Nephron progenitor cell (in vitro differentiated cells): ENCODE measurements around the gene ARPC5.

ENCODE experiments used
- DNase-seq: peaks from one replicate; pipeline ENCODE4 v3.0.0; 2021
- H3K27ac Mint-ChIP-seq: 2 replicates; pipeline ENCODE4 v1.8.0; 2021; ENCODE audit warnings: mild to moderate bottlenecking, moderate library complexity, mixed read lengths
- H3K27me3 Mint-ChIP-seq: 2 replicates; pipeline ENCODE4 v1.8.0; 2021; ENCODE audit warnings: mild to moderate bottlenecking, low read depth, mixed read lengths; ENCODE audit not compliant: poor library complexity
- H3K36me3 Mint-ChIP-seq: 2 replicates; pipeline ENCODE4 v1.8.0; 2021; ENCODE audit warnings: low read depth, mixed read lengths
- H3K4me1 Mint-ChIP-seq: 2 replicates; pipeline ENCODE4 v1.8.0; 2021; ENCODE audit warnings: mixed read lengths
- H3K4me3 Mint-ChIP-seq: 2 replicates; pipeline ENCODE4 v1.8.0; 2021; ENCODE audit warnings: mild to moderate bottlenecking, moderate library complexity, mixed read lengths
- H3K9me3 Mint-ChIP-seq: 2 replicates; pipeline ENCODE4 v1.8.0; 2021; ENCODE audit warnings: mild to moderate bottlenecking, moderate library complexity, mixed read lengths
- CTCF ChIP-seq: fragments of 200-600 bp; sonication (generic); IDR thresholded peaks from 2 replicates; pipeline ENCODE4 v1.5.0; 2021; ENCODE audit warnings: antibody characterized with exemption

Gene ARPC5

GRCh38 chr1:183675381-183675780 is 39.8 kb upstream of the ARPC5 start:
- H3K4me1 Mint-ChIP-seq = no peaks in the 10 kb centered on the region
- no peak for TF ChIP-seq CTCF
- H3K4me3 Mint-ChIP-seq = no peak overlapping the region
- no peak overlapping the region for H3K27ac Mint-ChIP-seq
- H3K9me3 Mint-ChIP-seq = peaks cover 22% of the 10 kb centered on the region
- no peak for DNase-seq
- peaks cover 3% of the 10 kb centered on the region for H3K27me3 Mint-ChIP-seq
- no peaks in the 10 kb centered on the region for H3K36me3 Mint-ChIP-seq

- Mint-ChIP-seq H3K4me3 (no peak overlapping the region), H3K36me3 (no peaks in the 10 kb centered on the region), H3K9me3 (peaks cover 19% of the 10 kb centered on the region), H3K27me3 (peaks cover 3% of the 10 kb centered on the region), H3K27ac (no peak overlapping the region), H3K4me1 (no peaks in the 10 kb centered on the region)
- TF ChIP-seq CTCF = no peak
- DNase-seq = no peak
Observed at GRCh38 chr1:183674886-183675285, 39.3 kb upstream of the ARPC5 start.

- TF ChIP-seq CTCF = no peak
- no peak for DNase-seq
- Mint-ChIP-seq H3K27me3 (peaks cover 3% of the 10 kb centered on the region), H3K27ac (no peak overlapping the region), H3K4me1 (no peaks in the 10 kb centered on the region), H3K36me3 (no peaks in the 10 kb centered on the region), H3K9me3 (peaks cover 19% of the 10 kb centered on the region), H3K4me3 (no peak overlapping the region)
Observed at GRCh38 chr1:183674339-183674738, 38.8 kb upstream of the ARPC5 start.

- Mint-ChIP-seq H3K4me3 (no peak overlapping the region), H3K27me3 (peaks cover 3% of the 10 kb centered on the region), H3K4me1 (no peaks in the 10 kb centered on the region), H3K27ac (no peak overlapping the region), H3K36me3 (no peaks in the 10 kb centered on the region), H3K9me3 (peaks cover 20% of the 10 kb centered on the region)
- TF ChIP-seq CTCF = no peak
- DNase-seq = no peak
Observed at GRCh38 chr1:183673605-183674323, 38.2 kb upstream of the ARPC5 start.

GRCh38 chr1:183670169-183670568 is 34.6 kb upstream of the ARPC5 start:
- no peak for TF ChIP-seq CTCF
- H3K27ac Mint-ChIP-seq = no peak overlapping the region
- no peaks in the 10 kb centered on the region for H3K27me3 Mint-ChIP-seq
- no peak for DNase-seq
- no peak overlapping the region for H3K4me3 Mint-ChIP-seq
- H3K9me3 Mint-ChIP-seq = peaks cover 20% of the 10 kb centered on the region
- no peaks in the 10 kb centered on the region for H3K4me1 Mint-ChIP-seq
- no peaks in the 10 kb centered on the region for H3K36me3 Mint-ChIP-seq

- no peak for TF ChIP-seq CTCF
- peaks cover 5% of the 10 kb centered on the region for H3K27me3 Mint-ChIP-seq
- no peak for DNase-seq
- peaks cover 6% of the 10 kb centered on the region for H3K4me1 Mint-ChIP-seq
- H3K9me3 Mint-ChIP-seq = no peaks in the 10 kb centered on the region
- H3K4me3 Mint-ChIP-seq = no peak overlapping the region
- no peak overlapping the region for H3K27ac Mint-ChIP-seq
- peaks cover 4% of the 10 kb centered on the region for H3K36me3 Mint-ChIP-seq
Observed at GRCh38 chr1:183656355-183656754, 20.8 kb upstream of the ARPC5 start.
